NT2/D1 (cell line): Measurements from ENCODE around the gene RAD50.

Experiments used
- SUZ12 ChIP-seq: IDR thresholded peaks from 2 replicates; pipeline ENCODE4 v1.6.1; 2011; ENCODE audit not compliant: insufficient read length, insufficient read depth; ENCODE audit errors: extremely low read depth
- YY1 ChIP-seq: IDR thresholded peaks from 2 replicates; pipeline ENCODE4 v1.6.1; 2011; ENCODE audit not compliant: insufficient read length, insufficient read depth
- ZNF274 ChIP-seq: IDR thresholded peaks from 2 replicates; pipeline ENCODE4 v1.6.1; 2011; ENCODE audit warnings: mild to moderate bottlenecking, low read depth, low read length

DNA sequence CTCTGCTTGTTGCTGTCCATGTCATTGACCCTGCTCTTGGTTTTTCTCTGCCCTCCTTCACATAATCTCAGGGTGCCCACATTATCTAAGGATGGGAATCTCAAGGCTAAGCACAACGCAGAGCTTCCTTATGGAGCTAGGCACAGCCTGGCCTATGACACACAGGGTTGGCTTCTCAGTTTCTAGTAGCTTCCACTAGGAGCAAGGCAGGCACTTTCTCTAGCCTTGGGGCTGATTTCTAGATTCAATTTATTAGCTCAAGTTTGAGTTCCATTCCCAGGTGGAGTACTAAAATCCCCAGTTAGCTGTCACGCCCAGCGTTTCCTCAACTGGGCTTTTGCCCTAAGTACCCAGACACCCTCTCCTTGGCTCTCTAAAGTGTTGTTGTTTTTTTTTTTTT, 129.4 kb downstream of the RAD50 start:
- TF ChIP-seq SUZ12, result no peak
- no peak for TF ChIP-seq YY1
- no peak for TF ChIP-seq ZNF274
